Tibial nerve (tissue), 4 donors: ENCODE measurements around the gene NSMCE4A. TPM values are rescaled to one million over a fixed set of nuclear protein-coding genes. Genes with fewer than 3 reads are reported as not detected.
A peak's percentile ranks its signal among the peaks of the same experiment; 100 is the strongest.

Source experiments
- DNase-seq, 2 donors: peaks; one replicate each; pipeline ENCODE4 v3.0.0-alpha.2; 2019; ENCODE audit warnings: low spot score in 2 of 2
- H3K27ac ChIP-seq, 4 donors: fragments of 200-600 bp; sonication (generic) in 3 of 4; one replicate each; pipeline ENCODE4 v1.5.1; 2017 to 2019; ENCODE audit warnings: mild to moderate bottlenecking in 1 of 4
- H3K27me3 ChIP-seq, 2 donors: fragments of 200-600 bp; sonication (generic) in 1 of 2; one replicate each; pipeline versions ENCODE4 v1.5.1 to v1.6.0; 2017 to 2019
- H3K36me3 ChIP-seq, 3 donors: fragments of 200-600 bp; sonication (generic); one replicate each; pipeline ENCODE4 v1.5.1; 2018 to 2019
- H3K4me1 ChIP-seq, 4 donors: fragments of 200-600 bp; sonication (generic) in 3 of 4; one replicate each; pipeline ENCODE4 v1.5.1; 2017 to 2019
- H3K4me3 ChIP-seq, 4 donors: fragments of 200-600 bp; sonication (generic) in 3 of 4; one replicate each; pipeline ENCODE4 v1.5.1; 2017 to 2019; ENCODE audit warnings: mild to moderate bottlenecking in 1 of 4, moderate library complexity in 1 of 4
- H3K9me3 ChIP-seq, 4 donors: fragments of 200-600 bp; sonication (generic) in 3 of 4; one replicate each; pipeline ENCODE4 v1.5.1; 2017 to 2019
- CTCF ChIP-seq, 5 experiments: fragments of 200-600 bp in 3 of 5; fragments of 450-650 bp in 2 of 5; sonication (generic) in 3 of 5; IDR thresholded peaks; one replicate each; pipeline ENCODE4 v1.5.1; 2016 to 2019; ENCODE audit warnings: antibody characterized with exemption in 5 of 5, mild to moderate bottlenecking in 3 of 5, moderate library complexity in 2 of 5
- EP300 ChIP-seq, 2 donors: sonication (generic); formaldehyde crosslinking; IDR thresholded peaks; one replicate each; pipeline ENCODE4 v1.6.1; 2017; ENCODE audit warnings: antibody characterized with exemption in 2 of 2, mild to moderate bottlenecking in 1 of 2
- POLR2A ChIP-seq, 2 donors: fragments of 450-650 bp; IDR thresholded peaks; one replicate each; pipeline ENCODE4 v1.6.1; 2017; ENCODE audit warnings: antibody characterized with exemption in 2 of 2, mild to moderate bottlenecking in 2 of 2, moderate library complexity in 2 of 2
- WGBS, 2 donors: methylation state at CpG; one replicate each; pipeline ENCODE4 v1.1.5; 2018; 5-methylcytosine and 5-hydroxymethylcytosine counted together
- total RNA-seq, 4 donors: library from RNA; depleted of rRNA; stranded (reverse); fragments of >200 nt; gene quantifications; one replicate each; pipeline ENCODE4 v1.1.0, GENCODE V29; 2016

Gene NSMCE4A
- total RNA-seq, 4 donors from 2014 or later: 70.1 to 102 (median 82.4) TPM

- Histone ChIP-seq H3K4me1 (no peaks in the 10 kb centered on the region), H3K27ac (no peak overlapping the region), H3K27me3 (no peaks in the 10 kb centered on the region), H3K36me3 (peaks cover 0 to 42% (median 0%) of the 10 kb centered on the region in 3 donors), H3K9me3 (no peaks in the 10 kb centered on the region), H3K4me3 (no peak overlapping the region)
- no peak for DNase-seq
- TF ChIP-seq CTCF (IDR thresholded peaks at IDR 0.05): no peak
- no peak for TF ChIP-seq POLR2A (IDR thresholded peaks at IDR 0.05)
- TF ChIP-seq EP300 (IDR thresholded peaks at IDR 0.05): no peak
- 73% methylated on average over 3 of the region's 3 CpGs for WGBS, 2 donors
These were observed 25.6 kb downstream of the NSMCE4A start for GRCh38 chr10:121949451-121949850.

GRCh38 chr10:121949049-121949448 lies 26.0 kb downstream of the NSMCE4A start:
- no peaks in the 10 kb centered on the region for H3K4me1 ChIP-seq
- TF ChIP-seq CTCF (IDR thresholded peaks at IDR 0.05): no peak
- no peak overlapping the region for H3K27ac ChIP-seq
- no peak overlapping the region for H3K4me3 ChIP-seq
- DNase-seq: no peak
- no peaks in the 10 kb centered on the region for H3K27me3 ChIP-seq
- WGBS, 2 donors: 38 to 43% methylated on average over 2 of the region's 2 CpGs
- H3K36me3 ChIP-seq: peaks cover 0 to 38% (median 0%) of the 10 kb centered on the region in 3 donors
- no peaks in the 10 kb centered on the region for H3K9me3 ChIP-seq

GRCh38 chr10:121947343-121948330 lies 27.4 kb downstream of the NSMCE4A start:
- TF ChIP-seq CTCF (IDR thresholded peaks at IDR 0.05) (no peak), EP300 (IDR thresholded peaks at IDR 0.05) (no peak), POLR2A (IDR thresholded peaks at IDR 0.05) (no peak)
- H3K27me3 ChIP-seq: no peaks in the 10 kb centered on the region
- no peaks in the 10 kb centered on the region for H3K9me3 ChIP-seq
- WGBS, 2 donors: 90 to 91% methylated on average over 7 of the region's 7 CpGs
- DNase-seq: no peak
- no peak overlapping the region for H3K4me3 ChIP-seq
- H3K27ac ChIP-seq: no peak overlapping the region
- H3K36me3 ChIP-seq: peaks cover 0 to 25% (median 0%) of the 10 kb centered on the region in 3 donors
- peaks cover 0 to 8% (median 0%) of the 10 kb centered on the region in 4 donors for H3K4me1 ChIP-seq

GRCh38 chr10:121942749-121943416 lies 32.1 kb downstream of the NSMCE4A start:
- no peaks in the 10 kb centered on the region for H3K9me3 ChIP-seq
- H3K27ac ChIP-seq: peak overlapping the region in 1 of 4 donors; percentile 44
- DNase-seq: peak in 1 of 2 donors; percentile 20
- H3K27me3 ChIP-seq: no peaks in the 10 kb centered on the region
- H3K36me3 ChIP-seq: no peaks in the 10 kb centered on the region
- H3K4me1 ChIP-seq: peaks cover 0 to 11% (median 0%) of the 10 kb centered on the region in 4 donors
- TF ChIP-seq EP300 (IDR thresholded peaks at IDR 0.05): peak in 1 of 2 donors; percentile 66
- no peak for TF ChIP-seq POLR2A (IDR thresholded peaks at IDR 0.05)
- WGBS, 2 donors: 36 to 90% methylated on average over 2 of the region's 2 CpGs
- H3K4me3 ChIP-seq: no peak overlapping the region

- Histone ChIP-seq H3K4me3 (no peak overlapping the region), H3K36me3 (no peaks in the 10 kb centered on the region), H3K4me1 (peaks cover 0 to 11% (median 0%) of the 10 kb centered on the region in 4 donors), H3K9me3 (no peaks in the 10 kb centered on the region), H3K27ac (no peak overlapping the region), H3K27me3 (no peaks in the 10 kb centered on the region)
- DNase-seq: no peak
- TF ChIP-seq POLR2A (IDR thresholded peaks at IDR 0.05): no peak
- TF ChIP-seq EP300 (IDR thresholded peaks at IDR 0.05): no peak
- no peak for TF ChIP-seq CTCF (IDR thresholded peaks at IDR 0.05)
- WGBS, 2 donors: 89 to 94% methylated on average over 3 of the region's 3 CpGs
These were observed 33.5 kb downstream of the NSMCE4A start for GRCh38 chr10:121941532-121941931.
